Myocyte (in vitro differentiated cells): Measurements from ENCODE around the gene RTN4. TPM values are rescaled to one million over a fixed set of nuclear protein-coding genes. Genes with fewer than 3 reads are reported as not detected.
A peak's percentile ranks its signal among the peaks of the same experiment; 100 is the strongest.

Source experiments
- DNase-seq: peaks from one replicate; pipeline ENCODE4 v3.0.0-alpha.2; 2012; ENCODE audit warnings: low read depth
- total RNA-seq: library from RNA; depleted of rRNA; stranded (reverse); fragments of >200 nt; gene quantifications from 2 replicates; pipeline ENCODE4 v1.2.3, GENCODE V29; 2014

The RTN4 gene
- total RNA-seq, 1 donor from 2014 or later, result 1,025 TPM

GRCh38 chr2:54975598-54976492, 74.4 kb downstream of the RTN4 start:
- no peak for DNase-seq

DNA sequence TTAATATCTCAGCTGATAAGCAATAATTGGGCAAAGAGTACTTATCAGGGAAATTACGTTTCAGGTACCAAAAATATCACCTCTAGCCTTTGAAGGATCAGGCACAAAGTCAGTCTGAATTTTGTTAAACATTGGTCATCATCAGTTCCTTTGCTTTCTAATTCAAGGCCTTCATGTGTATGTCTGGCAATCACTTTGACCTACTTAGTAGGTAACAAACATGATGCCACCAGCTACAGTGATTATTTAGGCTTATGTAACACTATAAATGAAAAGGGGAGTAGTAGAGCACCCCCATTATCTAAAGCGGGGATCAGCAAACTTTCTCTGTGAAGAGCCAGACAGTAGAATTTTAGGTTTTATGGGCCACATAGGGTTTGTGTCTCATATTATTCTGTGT, 75.1 kb downstream of the RTN4 start:
- DNase-seq, result no peak

DNA sequence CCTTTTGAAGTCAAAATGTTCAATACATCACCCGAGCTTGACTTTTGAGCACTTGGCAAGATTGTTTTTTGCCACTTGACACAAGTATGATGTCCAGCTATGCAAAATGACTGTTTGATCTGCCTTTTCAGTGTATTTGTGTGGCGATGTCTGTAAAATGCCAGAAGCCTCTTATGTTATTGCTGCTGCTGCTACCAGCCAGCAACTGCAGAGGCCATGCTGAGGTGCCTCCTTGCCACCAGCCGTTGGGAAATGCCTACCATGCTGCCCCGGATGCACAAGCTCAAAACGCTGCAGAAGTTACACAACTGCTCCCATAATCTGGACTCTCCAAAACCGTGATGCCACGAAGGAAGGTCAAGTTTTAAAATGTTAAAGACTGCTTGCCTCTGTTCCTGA, 80.3 kb downstream of the RTN4 start:
- no peak for DNase-seq

GRCh38 chr2:54969295-54969939, 80.8 kb downstream of the RTN4 start:
- no peak for DNase-seq

- DNase-seq, result peak; percentile 87
Observed at GRCh38 chr2:54968561-54969218, 81.6 kb downstream of the RTN4 start.

- no peak for DNase-seq
Observed at GRCh38 chr2:54967759-54968365, 82.4 kb downstream of the RTN4 start.

DNA sequence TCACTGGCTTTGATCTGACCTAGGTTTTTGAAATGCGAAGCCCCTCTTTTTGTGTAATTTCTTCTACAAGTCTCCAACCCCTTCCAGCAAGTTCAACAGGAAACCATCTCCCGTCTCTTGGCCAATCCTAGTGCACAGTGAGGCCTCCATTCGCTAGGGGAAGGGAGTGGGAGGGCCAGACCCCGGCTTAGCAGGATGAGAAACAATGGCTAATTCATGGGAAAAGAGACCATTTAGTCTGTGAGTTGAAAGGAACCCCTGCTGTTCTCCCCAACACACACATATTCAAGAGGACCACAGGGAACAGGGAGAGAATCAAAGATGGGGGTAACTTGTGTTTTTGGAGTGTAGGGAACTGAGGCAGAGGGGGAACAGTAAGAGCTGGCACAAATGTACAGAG, 83.0 kb downstream of the RTN4 start:
- DNase-seq, result no peak

GRCh38 chr2:54966837-54967236, 83.4 kb downstream of the RTN4 start:
- no peak for DNase-seq

DNA sequence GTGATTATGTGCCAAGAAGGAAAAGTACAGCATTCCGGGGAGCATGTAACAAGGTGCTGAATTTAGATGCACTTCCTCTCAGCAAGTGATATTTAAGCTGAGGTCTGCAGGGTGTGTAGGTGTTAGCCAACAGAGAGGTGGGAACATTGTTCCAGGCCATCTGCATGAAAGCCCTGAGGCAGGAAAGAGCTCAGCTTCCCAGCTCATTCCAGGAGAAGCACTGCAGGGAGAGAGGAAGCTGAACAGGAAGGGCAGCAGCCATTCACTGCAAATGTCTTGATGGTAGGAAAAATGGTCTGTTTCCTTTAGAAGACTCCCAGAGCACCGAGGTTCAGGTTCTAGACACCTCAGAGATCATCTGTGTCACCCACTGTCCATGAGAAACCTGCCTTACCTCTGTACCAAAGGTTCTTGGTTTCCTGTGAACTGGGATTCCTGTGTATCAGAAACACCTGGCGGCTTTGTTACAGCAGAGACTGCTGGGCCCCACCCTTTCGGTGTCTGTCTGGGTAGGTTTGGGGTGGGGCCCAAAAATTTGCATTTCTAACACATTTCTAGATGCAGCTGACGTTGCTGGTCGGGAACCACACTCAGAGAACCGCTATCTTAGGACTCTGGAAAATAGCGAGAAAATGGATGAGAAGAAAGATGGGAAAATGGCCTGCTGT, 84.0 kb downstream of the RTN4 start:
- no peak for DNase-seq

- DNase-seq, result no peak
Observed at GRCh38 chr2:54965425-54965824, 84.8 kb downstream of the RTN4 start.

DNA sequence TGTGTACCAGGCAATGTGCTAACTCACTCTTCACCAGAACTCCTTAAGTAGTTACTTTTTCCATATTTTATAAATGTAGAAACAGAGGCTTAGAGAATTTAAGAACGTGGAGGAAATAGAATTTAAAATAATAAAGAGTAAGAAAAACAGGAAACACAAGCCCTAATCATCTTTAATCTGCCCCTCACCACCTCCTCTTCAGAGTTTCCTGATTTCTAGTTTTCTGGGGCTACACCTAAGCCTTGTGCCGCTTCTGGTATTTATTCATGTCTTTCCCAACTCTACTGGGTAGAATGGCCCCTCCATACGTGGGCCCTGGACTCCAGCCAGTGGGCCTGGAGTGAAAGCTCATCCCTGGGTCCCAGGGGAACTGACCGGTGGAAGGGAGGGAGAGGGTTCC, 85.4 kb downstream of the RTN4 start:
- no peak for DNase-seq

GRCh38 chr2:54964271-54964670, 86.0 kb downstream of the RTN4 start:
- peak; percentile 46 for DNase-seq

- no peak for DNase-seq
Observed at GRCh38 chr2:54963476-54963875, 86.8 kb downstream of the RTN4 start.

GRCh38 chr2:54962935-54963440, 87.3 kb downstream of the RTN4 start:
- DNase-seq, result no peak

GRCh38 chr2:54962511-54962910, 87.7 kb downstream of the RTN4 start:
- DNase-seq, result no peak

DNA sequence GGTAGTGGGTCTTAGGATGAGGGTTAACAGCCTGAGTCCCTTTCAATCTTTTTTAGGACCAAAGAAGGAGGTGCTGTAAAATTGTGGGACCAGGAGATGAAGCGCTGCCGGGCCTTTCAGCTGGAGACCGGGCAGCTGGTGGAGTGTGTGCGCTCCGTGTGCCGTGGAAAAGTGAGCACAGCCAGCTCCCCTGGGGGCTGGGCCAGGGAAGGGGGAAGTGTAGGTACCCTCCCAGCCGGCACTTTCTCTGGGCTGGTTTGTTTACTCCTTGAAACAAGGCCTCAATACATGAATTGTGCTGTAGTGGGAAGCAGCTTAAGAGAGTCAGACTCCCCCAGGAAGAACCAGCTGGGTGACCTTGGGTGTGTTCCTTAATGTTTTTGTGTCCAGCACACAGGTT, 90.1 kb downstream of the RTN4 start:
- no peak for DNase-seq

GRCh38 chr2:54958717-54959371, 91.4 kb downstream of the RTN4 start:
- no peak for DNase-seq

- no peak for DNase-seq
Observed at GRCh38 chr2:54957321-54957999, 92.8 kb downstream of the RTN4 start.

GRCh38 chr2:54956111-54956627, 94.1 kb downstream of the RTN4 start:
- DNase-seq, result no peak
